Stimulated activated naive CD8-positive, alpha-beta T cell treated with anti-CD3 and anti-CD28 coated beads, Interleukin-15, amount 100 ng/mL, for 72 hours (primary cell): ENCODE measurements around the gene PGLYRP2.
A peak's percentile ranks its signal among the peaks of the same experiment; 100 is the strongest.

Experiments used
- ATAC-seq: fragments of 150-1000 bp; cut with Tn5 transposase; 2 replicates; pipeline ENCODE4 v1.10.0; 2021; ENCODE audit warnings: mild to moderate bottlenecking, moderate library complexity
- DNase-seq, 2 donors: peaks; one replicate each; pipeline ENCODE4 v3.0.0; 2021 to 2022
- H3K27ac Mint-ChIP-seq, 2 donors: one replicate each; pipeline ENCODE4 v1.8.0; 2022; ENCODE audit warnings: mild to moderate bottlenecking in 2 of 2, mixed read lengths in 2 of 2, moderate library complexity in 2 of 2
- H3K27me3 Mint-ChIP-seq: one replicate; pipeline ENCODE4 v1.8.0; 2022; ENCODE audit warnings: mixed read lengths
- H3K4me1 Mint-ChIP-seq: one replicate; pipeline ENCODE4 v1.8.0; 2022; ENCODE audit warnings: mild to moderate bottlenecking, mixed read lengths
- H3K4me3 Mint-ChIP-seq, 2 donors: one replicate each; pipeline ENCODE4 v1.8.0; 2022; ENCODE audit warnings: mild to moderate bottlenecking in 2 of 2, mixed read lengths in 2 of 2, moderate library complexity in 1 of 2
- H3K9me3 Mint-ChIP-seq, 2 donors: one replicate each; pipeline ENCODE4 v1.8.0; 2022; ENCODE audit warnings: mixed read lengths in 2 of 2

Gene PGLYRP2

GRCh38 chr19:15452111-15453047 is 26.9 kb downstream of the PGLYRP2 start:
- Mint-ChIP-seq H3K4me3 (no peak overlapping the region), H3K27me3 (no peaks in the 10 kb centered on the region), H3K27ac (no peak overlapping the region), H3K4me1 (peaks cover 42% of the 10 kb centered on the region), H3K9me3 (peaks cover 6 to 8% of the 10 kb centered on the region in 2 donors)
- ATAC-seq (no peak), DNase-seq (no peak)

GRCh38 chr19:15450528-15450890 is 28.8 kb downstream of the PGLYRP2 start:
- Mint-ChIP-seq H3K27ac (peak overlapping the region; percentile 15 to 66), H3K4me1 (peaks cover 34% of the 10 kb centered on the region), H3K9me3 (peaks cover 6 to 8% of the 10 kb centered on the region in 2 donors), H3K4me3 (peak overlapping the region; percentile 81 to 83), H3K27me3 (no peaks in the 10 kb centered on the region)
- DNase-seq (no peak), ATAC-seq (no peak)

- peak; percentile 81 to 87 for DNase-seq
- Mint-ChIP-seq H3K4me3 (peak within 1 kb of the TSS; percentile 81 to 83), H3K4me1 (peaks cover 30% of the 10 kb centered on the region), H3K9me3 (peaks cover 6 to 8% of the 10 kb centered on the region in 2 donors), H3K27me3 (no peaks in the 10 kb centered on the region), H3K27ac (peak within 1 kb of the TSS; percentile 49 to 66)
- peak; percentile 79 for ATAC-seq
Measured at GRCh38 chr19:15449620-15450527, 29.4 kb downstream of the PGLYRP2 start, which contains the start of gene WIZ. Gene WIZ, minus strand, starts transcription at chr19:15449956. Its CDS starts 1,649 bp downstream, at chr19:15448307.

- Mint-ChIP-seq H3K4me3 (peak overlapping the region; percentile 59 to 63), H3K9me3 (peaks cover 6 to 8% of the 10 kb centered on the region in 2 donors), H3K27me3 (no peaks in the 10 kb centered on the region), H3K27ac (peak overlapping the region; percentile 49 to 55), H3K4me1 (peaks cover 25% of the 10 kb centered on the region)
- ATAC-seq (no peak), DNase-seq (peak in 1 of 2 donors; percentile 28)
Measured at GRCh38 chr19:15448778-15449619, 30.3 kb downstream of the PGLYRP2 start.

GRCh38 chr19:15448044-15448777 is 31.1 kb downstream of the PGLYRP2 start:
- Mint-ChIP-seq H3K4me1 (peaks cover 25% of the 10 kb centered on the region), H3K4me3 (peak overlapping the region in 1 of 2 donors; percentile 63), H3K27ac (no peak overlapping the region), H3K9me3 (peaks cover 6 to 8% of the 10 kb centered on the region in 2 donors), H3K27me3 (no peaks in the 10 kb centered on the region)
- no peak for DNase-seq
- no peak for ATAC-seq

- Mint-ChIP-seq H3K4me3 (no peak overlapping the region), H3K27me3 (no peaks in the 10 kb centered on the region), H3K4me1 (peaks cover 23% of the 10 kb centered on the region), H3K27ac (peak overlapping the region in 1 of 2 donors; percentile 37), H3K9me3 (peaks cover 6 to 8% of the 10 kb centered on the region in 2 donors)
- no peak for DNase-seq
- no peak for ATAC-seq
Measured at GRCh38 chr19:15447057-15447456, 32.2 kb downstream of the PGLYRP2 start.

GRCh38 chr19:15445807-15446376 is 33.4 kb downstream of the PGLYRP2 start:
- no peak for DNase-seq
- peaks cover 6 to 8% of the 10 kb centered on the region in 2 donors for H3K9me3 Mint-ChIP-seq
- peaks cover 15% of the 10 kb centered on the region for H3K4me1 Mint-ChIP-seq
- no peak overlapping the region for H3K4me3 Mint-ChIP-seq
- ATAC-seq: no peak
- H3K27ac Mint-ChIP-seq: peak overlapping the region in 1 of 2 donors; percentile 69
- no peaks in the 10 kb centered on the region for H3K27me3 Mint-ChIP-seq

- no peak overlapping the region for H3K4me3 Mint-ChIP-seq
- H3K27me3 Mint-ChIP-seq: no peaks in the 10 kb centered on the region
- DNase-seq (no peak), ATAC-seq (no peak)
- H3K4me1 Mint-ChIP-seq: peaks cover 8% of the 10 kb centered on the region
- peak overlapping the region in 1 of 2 donors; percentile 69 for H3K27ac Mint-ChIP-seq
- H3K9me3 Mint-ChIP-seq: peaks cover under 1 to 3% of the 10 kb centered on the region in 2 donors
Measured at GRCh38 chr19:15445227-15445605, 34.1 kb downstream of the PGLYRP2 start.

- Mint-ChIP-seq H3K4me3 (no peak overlapping the region), H3K27ac (no peak overlapping the region), H3K4me1 (peaks cover 6% of the 10 kb centered on the region), H3K27me3 (no peaks in the 10 kb centered on the region), H3K9me3 (no peaks in the 10 kb centered on the region)
- DNase-seq (no peak), ATAC-seq (no peak)
Measured at GRCh38 chr19:15444505-15445226, 34.6 kb downstream of the PGLYRP2 start.

- Mint-ChIP-seq H3K4me1 (peaks cover 2% of the 10 kb centered on the region), H3K27me3 (no peaks in the 10 kb centered on the region), H3K9me3 (no peaks in the 10 kb centered on the region), H3K4me3 (no peak overlapping the region), H3K27ac (no peak overlapping the region)
- ATAC-seq (no peak), DNase-seq (no peak)
Measured at GRCh38 chr19:15443838-15444237, 35.5 kb downstream of the PGLYRP2 start.

- DNase-seq (no peak), ATAC-seq (no peak)
- Mint-ChIP-seq H3K4me3 (no peak overlapping the region), H3K4me1 (no peaks in the 10 kb centered on the region), H3K27me3 (no peaks in the 10 kb centered on the region), H3K27ac (no peak overlapping the region), H3K9me3 (no peaks in the 10 kb centered on the region)
Measured at GRCh38 chr19:15443325-15443724, 36.0 kb downstream of the PGLYRP2 start.

- ATAC-seq: no peak
- H3K27me3 Mint-ChIP-seq: no peaks in the 10 kb centered on the region
Measured at GRCh38 chr19:15442142-15442920, 37.0 kb downstream of the PGLYRP2 start.

GRCh38 chr19:15441317-15441716 is 38.0 kb downstream of the PGLYRP2 start:
- Mint-ChIP-seq H3K27ac (no peak overlapping the region), H3K4me3 (no peak overlapping the region), H3K9me3 (no peaks in the 10 kb centered on the region), H3K4me1 (peaks cover 4% of the 10 kb centered on the region), H3K27me3 (no peaks in the 10 kb centered on the region)
- ATAC-seq (no peak), DNase-seq (no peak)

More at GRCh38 chr19:15442142-15442920, 37.0 kb downstream of the PGLYRP2 start:
- no peaks in the 10 kb centered on the region for H3K9me3 Mint-ChIP-seq
- no peak for DNase-seq
- no peaks in the 10 kb centered on the region for H3K4me1 Mint-ChIP-seq
- no peak overlapping the region for H3K27ac Mint-ChIP-seq
- H3K4me3 Mint-ChIP-seq: no peak overlapping the region
